ENCODE results near the gene ZDHHC17.

DNA sequence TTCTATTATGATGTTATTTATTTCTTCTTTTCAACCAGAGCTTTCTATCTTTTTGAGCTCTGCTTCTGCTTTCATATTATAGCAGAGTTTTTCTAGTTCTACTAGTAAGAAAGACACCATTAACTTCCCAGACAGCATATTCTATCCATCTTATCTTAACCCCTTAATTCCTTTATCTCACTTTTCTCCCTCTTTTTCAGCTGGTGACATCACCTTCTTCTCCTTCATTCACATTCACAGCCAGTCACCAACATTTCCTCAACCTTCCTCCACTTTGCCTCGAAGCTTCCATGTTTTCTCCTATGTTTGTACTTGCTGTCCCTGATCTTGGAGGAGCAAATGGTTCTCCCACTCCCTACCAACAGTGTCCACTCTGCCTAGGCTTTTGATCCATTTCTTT is 118.5 kb downstream of the ZDHHC17 start:
- TF ChIP-seq POLR2A (IDR thresholded peaks at IDR 0.05) (no peak), POLR2AphosphoS5 (IDR thresholded peaks at IDR 0.05) (no peak), EP300 (IDR thresholded peaks at IDR 0.05) (no peak)

Data from sigmoid colon (tissue), 4 donors.